GM21528 (cell line): ENCODE results near the gene TLR3.

Experiments
- ATAC-seq: cut with Tn5 transposase; IDR thresholded peaks from one replicate; pipeline ENCODE4 v1.9.1; 2021; ENCODE audit warnings: mild to moderate bottlenecking, moderate library complexity; ENCODE audit not compliant: unreplicated experiment, low FRiP score

TLR3 gene

DNA sequence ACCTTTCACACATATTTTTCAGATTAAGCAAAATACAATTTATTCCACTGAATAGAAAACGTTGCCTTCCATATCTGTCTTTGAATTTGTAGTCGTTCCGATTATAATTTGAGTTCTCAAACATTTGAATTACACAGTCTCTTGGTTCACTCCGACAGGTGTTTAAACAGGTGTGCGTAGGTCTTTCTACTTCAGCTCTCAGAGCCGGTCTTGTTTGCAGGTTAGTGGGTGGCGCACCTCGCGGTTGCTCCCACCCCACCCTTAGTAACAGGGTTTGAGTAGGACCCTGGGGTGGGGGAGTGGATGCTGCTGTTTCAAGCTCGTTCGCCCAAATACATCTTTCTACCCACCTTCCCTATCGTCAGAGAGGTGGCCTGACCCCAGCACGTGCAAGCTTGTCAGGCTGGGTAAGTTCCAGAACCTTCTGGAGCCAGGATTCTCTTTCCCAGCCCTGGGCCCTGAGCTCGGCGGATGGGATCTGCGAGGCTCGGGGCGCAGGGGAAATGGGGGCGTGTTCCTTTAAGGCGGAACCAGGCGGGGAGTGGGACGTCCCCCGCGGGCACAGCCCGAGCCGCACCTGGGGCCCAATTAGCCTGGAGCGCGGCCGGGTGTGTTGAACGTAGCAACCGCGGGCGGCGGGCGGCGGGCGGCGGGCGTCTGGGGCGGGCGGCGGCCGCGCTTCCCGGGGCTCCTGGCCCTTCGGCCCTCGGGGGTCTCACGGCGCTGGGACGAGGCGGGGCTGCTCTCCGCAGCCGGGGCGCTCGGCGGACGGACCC lies 35.3 kb downstream of the TLR3 start, which contains the start of gene FAM149A:
FAM149A (plus strand) TSS at position 591 of the 776 bp plus-strand sequence.
- ATAC-seq, result peak; percentile 78

DNA sequence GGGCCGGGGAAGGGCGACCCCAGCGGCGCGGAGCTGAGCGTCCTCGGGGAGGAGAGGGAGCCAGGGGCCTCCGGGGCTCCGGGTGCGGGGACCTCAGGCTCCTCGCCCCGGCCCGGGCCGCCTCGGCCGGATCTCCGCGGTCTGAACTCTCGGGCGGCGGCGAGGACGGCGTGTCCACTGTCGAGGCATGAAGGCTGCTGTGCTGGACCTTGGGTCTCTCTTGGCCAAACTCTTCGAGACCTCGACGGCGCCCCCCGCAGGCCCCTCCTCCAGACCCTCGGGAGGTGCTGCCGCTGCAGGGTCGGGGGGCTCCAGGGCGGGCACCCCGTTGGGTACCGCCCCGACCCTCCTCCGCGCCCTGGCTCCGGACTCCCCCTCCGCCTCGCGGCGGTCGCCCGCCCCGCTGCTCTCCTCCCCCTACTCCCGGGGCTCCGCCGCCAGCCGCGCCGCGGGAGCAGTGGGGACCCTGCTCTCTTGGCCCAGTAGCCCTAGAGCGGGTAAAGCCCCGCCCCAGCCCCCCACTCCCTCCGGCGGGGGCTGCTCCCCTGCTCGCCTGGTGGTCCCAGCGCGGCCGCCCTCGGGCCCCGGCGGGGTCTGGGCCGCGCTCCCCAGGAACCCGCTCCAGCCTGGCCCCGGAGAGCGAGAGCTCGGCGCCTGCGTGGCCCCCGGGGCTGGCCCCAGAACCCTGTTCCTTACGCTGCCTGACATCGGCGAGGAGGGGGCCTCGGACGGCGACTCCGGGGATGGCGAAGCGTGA lies 36.1 kb downstream of the TLR3 start:
- ATAC-seq, result peak; percentile 41

DNA sequence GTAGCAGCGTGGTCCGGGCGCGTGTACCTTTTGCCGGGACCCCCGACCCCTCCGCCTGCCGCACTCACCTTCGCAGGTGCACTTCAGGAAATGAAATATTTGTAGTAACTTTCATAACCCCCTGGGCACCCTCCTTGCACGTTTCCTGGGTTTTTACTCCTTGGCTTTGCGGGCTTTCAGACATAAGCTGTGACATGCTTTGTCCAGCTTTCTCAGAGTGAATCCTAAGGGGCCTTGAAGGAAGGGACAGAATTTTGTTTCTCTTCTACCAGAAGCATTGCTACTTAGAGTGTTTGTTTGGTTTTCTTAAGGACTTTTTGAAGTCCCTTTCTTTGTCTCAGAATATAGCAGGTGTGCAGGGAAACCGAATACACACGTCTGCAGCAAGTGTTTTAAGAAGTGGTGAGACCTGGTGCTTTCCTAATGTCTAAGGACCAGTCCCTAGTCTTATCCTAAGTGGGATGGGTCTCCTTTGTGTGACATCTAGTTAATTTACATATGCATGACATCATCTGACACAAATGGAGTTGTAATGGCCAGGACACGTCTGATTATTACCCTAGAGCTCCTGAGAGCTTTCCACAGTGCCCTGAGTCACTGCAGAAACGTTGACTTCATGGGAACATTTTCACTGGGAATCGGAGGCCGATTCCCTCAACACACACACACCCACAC lies 36.8 kb downstream of the TLR3 start:
- peak; percentile 10 for ATAC-seq

DNA sequence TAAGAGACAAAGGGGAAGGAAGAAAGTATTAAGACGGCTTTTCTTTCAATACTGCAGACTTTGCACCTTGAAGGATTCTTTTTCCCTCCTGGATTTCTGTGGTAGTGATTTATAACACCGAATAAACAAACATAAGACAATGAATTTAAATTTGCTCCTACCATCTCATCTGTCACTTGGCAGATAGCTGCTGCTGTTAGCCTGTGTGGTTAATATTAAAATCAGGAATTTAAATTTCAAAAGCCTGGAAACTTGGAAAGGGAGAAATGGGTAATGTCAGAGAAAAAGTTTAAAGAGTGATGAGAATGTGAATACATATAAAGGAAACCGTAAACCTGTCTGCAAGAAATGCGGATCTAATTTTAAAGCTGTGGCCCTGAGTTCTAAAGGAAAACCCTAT lies 39.0 kb downstream of the TLR3 start:
- ATAC-seq, result no peak

DNA sequence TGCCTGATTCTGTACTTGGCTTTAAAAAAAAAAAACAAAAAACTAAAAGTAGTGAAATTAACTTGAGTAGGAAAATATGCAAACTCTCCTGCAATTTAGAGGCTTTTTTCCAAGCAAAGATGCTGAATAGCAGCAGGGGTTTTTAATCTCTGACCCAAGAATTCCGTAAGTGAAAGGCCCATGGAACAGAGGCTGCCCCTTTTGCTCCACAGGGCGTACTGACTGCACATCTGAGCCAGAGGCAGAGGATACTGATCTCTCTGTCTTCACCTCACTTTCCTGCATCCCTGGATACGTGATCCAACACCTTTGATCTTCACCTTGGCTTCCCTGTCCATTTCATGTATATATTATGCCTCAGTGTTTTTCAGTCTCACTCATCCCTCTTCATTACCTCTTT lies 39.4 kb downstream of the TLR3 start:
- ATAC-seq, result no peak

DNA sequence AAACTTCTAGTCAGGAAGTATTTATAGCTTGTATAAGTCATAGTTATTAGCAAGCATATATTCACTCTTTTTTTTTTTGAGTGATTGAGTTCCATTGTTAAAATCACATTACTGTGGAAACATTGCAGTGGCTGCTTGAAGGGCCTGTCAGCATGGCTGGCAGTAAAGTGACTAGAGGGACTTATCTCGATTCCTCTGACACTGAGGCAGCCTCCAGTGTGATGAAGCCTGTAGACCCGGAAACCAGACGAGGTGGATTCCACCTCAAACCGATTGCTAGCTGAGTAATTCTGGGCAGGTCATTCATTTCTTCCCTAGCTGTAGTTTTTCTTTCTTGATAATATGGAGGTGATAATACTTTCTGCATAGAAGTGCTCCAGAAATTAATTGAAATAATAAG lies 40.3 kb downstream of the TLR3 start:
- ATAC-seq, result no peak

DNA sequence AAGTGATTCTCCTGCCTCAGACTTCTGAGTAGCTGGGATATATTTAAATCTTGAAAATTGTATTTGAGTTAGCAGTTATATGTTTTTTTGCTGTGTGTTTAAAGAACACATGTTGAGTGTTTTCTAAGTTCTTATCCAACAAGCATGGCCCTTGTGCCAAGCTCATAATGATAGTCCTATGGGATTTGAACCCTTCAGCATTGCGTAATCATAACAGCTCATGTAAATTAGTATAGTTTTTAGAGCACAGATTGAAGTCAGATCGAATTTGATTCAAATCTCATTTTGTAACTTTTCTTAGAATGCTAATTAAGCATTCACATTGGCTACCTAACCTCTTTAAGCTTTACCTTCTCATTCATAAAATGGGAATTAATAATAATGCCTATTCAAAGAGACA lies 47.7 kb downstream of the TLR3 start:
- ATAC-seq, result no peak

DNA sequence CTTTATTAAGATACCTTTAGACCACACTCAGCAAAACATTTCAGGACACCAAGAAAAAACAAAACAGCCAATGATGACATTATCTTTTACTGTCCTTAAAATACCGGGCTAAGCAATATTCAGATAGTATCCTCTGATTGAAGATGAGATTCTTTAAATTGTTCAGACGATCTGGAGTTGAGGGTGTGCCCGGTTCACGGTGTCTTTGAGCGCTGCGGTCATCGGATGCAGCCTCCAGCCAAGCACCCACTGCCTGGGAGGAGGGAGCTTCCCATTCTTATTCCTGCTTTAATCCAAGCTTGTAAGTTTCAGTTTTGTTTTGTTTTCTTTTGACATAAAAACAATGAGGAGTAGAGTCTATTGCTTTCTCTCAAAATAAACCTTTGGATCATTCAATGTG lies 49.6 kb downstream of the TLR3 start:
- ATAC-seq, result no peak

DNA sequence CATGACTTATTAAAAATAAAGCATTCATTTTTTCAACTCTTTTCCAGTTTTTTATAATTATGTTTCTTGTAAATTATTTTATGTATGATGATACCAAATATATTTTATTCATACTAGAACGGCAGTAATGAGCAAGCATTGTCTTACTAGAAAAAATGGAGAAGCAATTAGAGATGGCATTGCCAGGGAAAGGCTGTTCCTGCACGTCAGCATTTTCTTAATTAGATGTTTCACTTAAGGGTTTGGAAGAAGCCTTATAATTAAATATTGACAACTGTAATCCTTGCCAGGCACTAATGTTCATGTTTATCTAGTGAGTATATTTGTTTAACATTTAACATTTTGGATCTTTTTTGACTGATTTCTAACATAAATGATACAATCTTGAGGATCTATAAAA lies 52.1 kb downstream of the TLR3 start:
- ATAC-seq, result no peak

DNA sequence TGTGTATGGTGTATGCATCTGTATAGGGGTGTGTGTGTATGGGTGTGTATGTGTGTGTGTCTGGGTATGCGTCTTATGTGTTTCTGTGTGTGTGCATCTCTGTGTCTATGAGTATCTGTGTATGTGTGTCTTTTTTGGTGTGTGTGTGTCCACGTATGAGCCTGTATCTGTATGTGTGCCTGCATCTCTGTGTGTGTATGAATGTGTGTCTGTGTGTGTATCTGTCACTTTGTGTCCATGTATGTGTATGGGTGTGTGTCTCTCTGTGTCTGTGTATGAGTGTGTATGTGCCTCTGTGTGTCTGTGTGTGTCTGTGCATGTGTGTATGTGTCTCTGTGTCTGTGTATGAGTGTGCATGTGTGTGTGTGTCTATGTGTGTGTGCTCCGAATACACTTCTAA lies 59.9 kb downstream of the TLR3 start:
- no peak for ATAC-seq

DNA sequence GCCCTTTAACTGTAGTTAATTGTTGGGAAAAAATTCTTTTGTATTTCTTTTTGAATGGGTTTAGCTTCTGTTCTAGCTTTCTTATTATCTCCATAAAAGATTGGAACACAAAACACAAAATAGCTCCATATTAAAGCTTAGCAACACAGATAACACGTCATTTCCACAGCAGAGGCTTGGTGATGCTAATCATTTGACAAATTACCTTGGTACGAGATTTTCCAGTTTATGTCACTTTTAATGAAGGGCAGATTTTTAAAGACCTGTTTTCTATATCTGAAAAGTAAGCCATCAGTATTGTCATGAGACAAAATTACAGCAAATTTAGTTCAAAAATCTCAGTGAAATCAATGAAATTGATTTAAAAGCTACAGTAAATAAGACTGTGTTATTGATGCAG lies 63.0 kb downstream of the TLR3 start:
- ATAC-seq, result no peak

DNA sequence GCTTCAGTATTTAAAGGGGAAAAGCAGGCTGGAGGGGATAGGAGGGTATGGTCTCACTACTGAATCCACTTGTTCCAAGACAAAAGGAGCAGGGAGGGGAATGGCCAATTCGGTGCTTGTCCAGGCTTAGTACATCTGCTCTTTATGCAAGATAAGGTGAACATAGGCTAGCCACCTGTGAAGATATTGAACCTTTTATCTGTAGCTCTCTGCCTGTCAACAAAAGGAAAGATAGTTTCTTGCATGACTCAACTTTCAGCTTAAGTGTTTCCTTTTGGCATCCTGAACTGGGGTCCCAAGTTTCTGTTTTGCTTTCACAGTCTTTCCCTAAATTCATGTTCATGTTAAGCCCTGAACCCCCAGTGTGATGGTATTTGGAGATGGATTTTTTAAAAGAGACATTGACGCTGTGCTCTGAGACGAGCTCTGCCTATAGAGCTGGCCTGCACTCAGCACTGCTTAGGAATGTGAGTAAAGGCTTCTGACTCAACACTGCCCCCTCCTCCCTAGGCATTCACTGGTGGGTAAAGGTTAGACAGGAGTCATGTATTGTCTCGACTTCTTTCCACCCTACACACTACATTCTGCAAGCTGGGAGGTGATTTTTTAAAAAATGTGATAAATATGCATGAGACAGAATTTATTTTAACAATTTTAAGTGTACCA lies 63.8 kb downstream of the TLR3 start:
- ATAC-seq, result no peak

DNA sequence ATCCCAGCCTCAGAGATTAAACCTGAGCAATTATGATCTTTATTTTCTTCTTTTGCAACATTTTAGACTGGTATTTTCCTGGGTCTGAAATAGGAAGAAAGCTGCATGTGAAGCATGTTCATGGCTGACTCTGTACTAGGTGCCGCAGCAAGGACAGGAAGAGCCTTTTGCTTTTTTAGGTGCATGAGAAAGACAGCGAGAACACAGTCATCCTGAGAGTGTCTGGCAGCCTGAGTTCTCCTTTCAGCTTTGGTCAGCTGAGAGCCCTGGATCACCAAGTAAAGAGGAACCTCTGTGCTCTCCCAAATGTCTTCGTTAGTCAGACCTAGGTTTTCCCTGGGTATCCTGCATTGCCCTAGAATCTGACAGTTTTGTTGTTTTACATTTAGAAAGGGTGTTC lies 65.3 kb downstream of the TLR3 start:
- ATAC-seq, result peak; percentile 99

DNA sequence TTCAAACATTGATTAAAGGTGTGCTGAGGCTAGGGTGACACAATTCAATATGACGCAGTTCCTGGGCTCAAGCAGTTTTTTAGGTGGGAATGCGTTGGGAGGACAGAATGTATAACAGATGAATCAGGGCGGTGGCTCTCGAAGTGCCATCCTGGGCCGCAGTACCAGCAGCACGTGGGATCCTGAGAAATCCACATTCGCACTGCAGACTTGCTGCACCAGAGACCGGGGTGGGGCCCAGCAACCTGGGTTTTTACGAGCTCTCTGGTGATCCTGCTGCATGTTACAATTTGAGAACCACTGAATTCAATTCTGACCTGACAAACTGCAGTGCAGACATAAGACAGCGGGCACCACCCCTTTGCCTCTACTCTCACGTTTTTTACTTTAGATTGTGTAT lies 65.9 kb downstream of the TLR3 start:
- no peak for ATAC-seq

DNA sequence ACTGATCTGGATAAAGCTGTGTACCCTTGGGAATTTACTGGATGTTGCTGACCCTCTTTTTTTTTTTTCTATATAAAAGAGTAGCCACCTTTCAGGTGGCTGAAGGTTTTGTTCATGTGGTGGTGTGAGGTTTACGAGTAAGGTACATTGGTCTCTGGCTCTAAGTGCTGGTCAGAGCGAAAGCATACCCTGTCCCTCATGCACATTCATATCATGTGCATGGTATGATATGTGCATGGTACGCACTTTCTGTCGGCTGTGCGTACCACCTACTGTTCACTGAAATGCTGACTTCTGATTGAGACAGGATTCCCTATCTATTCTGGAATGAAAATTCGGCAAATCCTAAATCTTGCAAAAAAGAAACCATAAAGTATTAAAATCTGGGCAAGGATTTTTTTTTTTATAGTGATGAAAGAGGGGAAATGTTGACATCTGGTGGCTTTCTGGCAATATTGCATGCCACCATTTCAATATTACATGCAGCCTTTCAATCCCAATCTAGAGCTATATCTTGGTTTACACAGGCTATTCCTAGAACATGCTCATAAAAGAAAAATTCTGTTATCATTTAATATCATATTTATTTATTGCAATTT lies 68.3 kb downstream of the TLR3 start:
- ATAC-seq, result no peak
